HL-60 (cell line): ENCODE results near the gene ZNF322.

ENCODE experiments used
- DNase-seq, 2 experiments: peaks; one replicate each; pipeline ENCODE4 v3.0.0-alpha.2; 2010 to 2020; ENCODE audit warnings: low read depth in 1 of 2, low spot score in 1 of 2
- H3K27ac ChIP-seq: fragments of 250-450 bp; sonication (Bioruptor Pico); replicated peaks from 2 replicates; pipeline ENCODE4 v1.5.1; 2020; ENCODE audit warnings: mild to moderate bottlenecking, moderate library complexity
- H3K27me3 ChIP-seq: fragments of 250-450 bp; sonication (Bioruptor Pico); 2 replicates; pipeline ENCODE4 v1.5.1; 2021; ENCODE audit warnings: mild to moderate bottlenecking, moderate library complexity; ENCODE audit not compliant: insufficient read depth, poor library complexity, severe bottlenecking
- H3K4me3 ChIP-seq: replicated peaks from 2 replicates; pipeline ENCODE4 v1.5.1; 2011; ENCODE audit warnings: mild to moderate bottlenecking, control low read depth, low read length; ENCODE audit not compliant: insufficient read depth
- CTCF ChIP-seq: IDR thresholded peaks from one replicate; pipeline ENCODE4 v1.5.1; 2011; ENCODE audit warnings: low read length, control low read depth, inconsistent platforms; ENCODE audit not compliant: insufficient read depth
- GABPA ChIP-seq: IDR thresholded peaks from 2 replicates; pipeline ENCODE4 v1.6.1; 2012; ENCODE audit warnings: low read depth
- POLR2AphosphoS5 ChIP-seq: IDR thresholded peaks from 2 replicates; pipeline ENCODE4 v1.6.1; 2012; ENCODE audit warnings: low read depth
- REST ChIP-seq: IDR thresholded peaks from 2 replicates; pipeline ENCODE4 v1.6.1; 2012; ENCODE audit warnings: low read depth; ENCODE audit not compliant: insufficient replicate concordance
- SPI1 ChIP-seq: IDR thresholded peaks from 2 replicates; pipeline ENCODE4 v1.6.1; 2012; ENCODE audit warnings: low read depth, mild to moderate bottlenecking, borderline replicate concordance

ZNF322 gene

GRCh38 chr6:26594730-26595632, 64.6 kb downstream of the ZNF322 start:
- peak overlapping the region; percentile 52; the same call in 1 of the 2 replicates for H3K4me3 ChIP-seq
- no peak overlapping the region for H3K27ac ChIP-seq
- no peaks in the 10 kb centered on the region for H3K27me3 ChIP-seq
- DNase-seq = no peak
- TF ChIP-seq POLR2AphosphoS5 = no peak

- H3K27ac ChIP-seq = no peak overlapping the region
- H3K27me3 ChIP-seq = no peaks in the 10 kb centered on the region
- TF ChIP-seq REST (no peak), CTCF (no peak), SPI1 (no peak), POLR2AphosphoS5 (no peak), GABPA (no peak)
- DNase-seq = no peak
- H3K4me3 ChIP-seq = no peak overlapping the region
Measured at GRCh38 chr6:26594131-26594498, 65.4 kb downstream of the ZNF322 start.

- TF ChIP-seq CTCF = no peak
- no peak for TF ChIP-seq POLR2AphosphoS5
- TF ChIP-seq SPI1 = no peak
- TF ChIP-seq REST = no peak
- no peak for TF ChIP-seq GABPA
- H3K27me3 ChIP-seq = no peaks in the 10 kb centered on the region
- no peak overlapping the region for H3K27ac ChIP-seq
- no peak overlapping the region for H3K4me3 ChIP-seq
- DNase-seq = no peak
Measured at GRCh38 chr6:26593278-26594130, 66.0 kb downstream of the ZNF322 start.

GRCh38 chr6:26592649-26593048, 66.9 kb downstream of the ZNF322 start:
- no peaks in the 10 kb centered on the region for H3K27me3 ChIP-seq
- no peak for TF ChIP-seq CTCF
- no peak for TF ChIP-seq GABPA
- no peak for TF ChIP-seq SPI1
- no peak for TF ChIP-seq REST
- no peak for TF ChIP-seq POLR2AphosphoS5
- no peak for DNase-seq
- H3K27ac ChIP-seq = no peak overlapping the region
- no peak overlapping the region for H3K4me3 ChIP-seq
